ENCODE data around the gene SSH3. TPM values are rescaled to one million over a fixed set of nuclear protein-coding genes. Genes with fewer than 3 reads are reported as not detected.

SSH3 gene
- total RNA-seq, 2 experiments from 2014 or later, result 9.2 to 18.5 TPM

GRCh38 chr11:67302571-67303131 is 679 bp upstream of the SSH3 start:
- intact Hi-C loops (cut with micrococcal nuclease; ENCODE audit: unreplicated experiment), result no loop called here
- no peak overlapping the region for H3K4me3 ChIP-seq (ENCODE audit: low read depth, low read length, poor library complexity, severe bottlenecking)
- H3K9me2 ChIP-seq (ENCODE audit: insufficient read depth, low read length), result no peaks in the 10 kb centered on the region
- no peak overlapping the region for H2AFZ ChIP-seq (ENCODE audit: low read length)
- H3K36me3 ChIP-seq (ENCODE audit: insufficient read depth, low read length), result peaks cover 72% of the 10 kb centered on the region
- H3K4me2 ChIP-seq (ENCODE audit: low read length), result no peak overlapping the region
- H3K4me1 ChIP-seq (ENCODE audit: insufficient read depth, low read length, poor library complexity, severe bottlenecking), result no peaks in the 10 kb centered on the region
- TF ChIP-seq CTCF (conservative IDR thresholded peaks at IDR 0.05; ENCODE audit: low read length), result no peak
- TF ChIP-seq EZH2phosphoT487 (IDR thresholded peaks at IDR 0.05; ENCODE audit: borderline replicate concordance, low read depth, low read length), result no peak
- H3K79me2 ChIP-seq (ENCODE audit: insufficient read depth, low read depth, low read length), result no peaks in the 10 kb centered on the region
- no peaks in the 10 kb centered on the region for H3K9me3 ChIP-seq (ENCODE audit: low read length)
- BruUV-seq (replicated peaks), result no TSS peak
- no peaks in the 10 kb centered on the region for H4K20me1 ChIP-seq (ENCODE audit: insufficient read depth, low read length)
- no peak overlapping the region for H3K27ac ChIP-seq (ENCODE audit: low read depth, low read length, poor library complexity, severe bottlenecking)
- CTCF ChIA-PET (ENCODE audit: unreplicated experiment), result no interaction called here
- POLR2A ChIA-PET, result no interaction called here
- no peak for DNase-seq (ENCODE audit: low spot score)

- Histone ChIP-seq H3K9me3 (ENCODE audit: low read length) (no peaks in the 10 kb centered on the region), H4K20me1 (ENCODE audit: insufficient read depth, low read length) (no peaks in the 10 kb centered on the region), H3K79me2 (ENCODE audit: insufficient read depth, low read depth, low read length) (no peaks in the 10 kb centered on the region), H3K36me3 (ENCODE audit: insufficient read depth, low read length) (peaks cover 72% of the 10 kb centered on the region), H3K27ac (ENCODE audit: low read depth, low read length, poor library complexity, severe bottlenecking) (no peak overlapping the region), H3K4me1 (ENCODE audit: insufficient read depth, low read length, poor library complexity, severe bottlenecking) (no peaks in the 10 kb centered on the region), H2AFZ (ENCODE audit: low read length) (no peak overlapping the region), H3K4me3 (ENCODE audit: low read depth, low read length, poor library complexity, severe bottlenecking) (no peak overlapping the region), H3K9me2 (ENCODE audit: insufficient read depth, low read length) (no peaks in the 10 kb centered on the region), H3K4me2 (ENCODE audit: low read length) (no peak overlapping the region)
- ChIA-PET POLR2A (no interaction called here), CTCF (ENCODE audit: unreplicated experiment) (no interaction called here)
- BruUV-seq (replicated peaks), result no TSS peak
- intact Hi-C loops (cut with micrococcal nuclease; ENCODE audit: unreplicated experiment), result no loop called here
- no peak for TF ChIP-seq EZH2phosphoT487 (IDR thresholded peaks at IDR 0.05; ENCODE audit: borderline replicate concordance, low read depth, low read length)
- no peak for TF ChIP-seq CTCF (conservative IDR thresholded peaks at IDR 0.05; ENCODE audit: low read length)
- DNase-seq (ENCODE audit: low spot score), result no peak
These were observed 593 bp downstream of the SSH3 start for GRCh38 chr11:67303835-67304411.

GRCh38 chr11:67304511-67305113 is 1.3 kb downstream of the SSH3 start:
- Histone ChIP-seq H3K79me2 (ENCODE audit: insufficient read depth, low read depth, low read length) (no peaks in the 10 kb centered on the region), H3K4me3 (ENCODE audit: low read depth, low read length, poor library complexity, severe bottlenecking) (no peak overlapping the region), H3K9me2 (ENCODE audit: insufficient read depth, low read length) (no peaks in the 10 kb centered on the region), H3K4me2 (ENCODE audit: low read length) (no peak overlapping the region), H3K4me1 (ENCODE audit: insufficient read depth, low read length, poor library complexity, severe bottlenecking) (no peaks in the 10 kb centered on the region), H3K36me3 (ENCODE audit: insufficient read depth, low read length) (peaks cover 71% of the 10 kb centered on the region), H2AFZ (ENCODE audit: low read length) (no peak overlapping the region), H3K27ac (ENCODE audit: low read depth, low read length, poor library complexity, severe bottlenecking) (no peak overlapping the region), H4K20me1 (ENCODE audit: insufficient read depth, low read length) (no peaks in the 10 kb centered on the region), H3K9me3 (ENCODE audit: low read length) (no peaks in the 10 kb centered on the region)
- no peak for TF ChIP-seq EZH2phosphoT487 (IDR thresholded peaks at IDR 0.05; ENCODE audit: borderline replicate concordance, low read depth, low read length)
- TF ChIP-seq CTCF (conservative IDR thresholded peaks at IDR 0.05; ENCODE audit: low read length), result no peak
- CTCF ChIA-PET (ENCODE audit: unreplicated experiment), result interaction anchor here (0.6 kb wide), 1 partner anchor 11 kb away, joined by 4 read pairs; no protein-coding TSS in a partner anchor
- no peak for DNase-seq (ENCODE audit: low spot score)
- intact Hi-C loops (cut with micrococcal nuclease; ENCODE audit: unreplicated experiment), result no loop called here
- BruUV-seq (replicated peaks), result no TSS peak
- POLR2A ChIA-PET, result interaction anchor here (0.7 kb wide), 1 partner anchor 720 kb away, joined by 5 read pairs; no protein-coding TSS in a partner anchor

All from OCI-LY7 (cell line).